IMR-90 (cell line): Measurements from ENCODE around the gene TRMT2B.

ENCODE experiments used
- BHLHE40 ChIP-seq: fragments of 150-350 bp; IDR thresholded peaks from 2 replicates; pipeline ENCODE4 v1.6.1; 2016; ENCODE audit warnings: mild to moderate bottlenecking, low read depth, low read length
- CEBPB ChIP-seq: IDR thresholded peaks from 2 replicates; pipeline ENCODE4 v1.6.1; 2012; ENCODE audit warnings: low read depth, low read length, improper control_type of control experiment
- CHD1 ChIP-seq: IDR thresholded peaks from 2 replicates; pipeline ENCODE4 v1.6.1; 2012; ENCODE audit warnings: low read depth, low read length, improper control_type of control experiment
- CTCF ChIP-seq: conservative IDR thresholded peaks from 2 replicates; pipeline ENCODE4 v1.5.1; 2012; ENCODE audit warnings: mild to moderate bottlenecking, low read depth, low read length, improper control_type of control experiment
- MAFK ChIP-seq: IDR thresholded peaks from 2 replicates; pipeline ENCODE4 v1.6.1; 2012; ENCODE audit warnings: low read depth, low read length, improper control_type of control experiment
- MAZ ChIP-seq: IDR thresholded peaks from 2 replicates; pipeline ENCODE4 v1.6.1; 2012; ENCODE audit warnings: low read depth, mild to moderate bottlenecking, low read length, improper control_type of control experiment, moderate library complexity, borderline replicate concordance
- POLR2A ChIP-seq: IDR thresholded peaks from 2 replicates; pipeline ENCODE4 v1.6.1; 2012; ENCODE audit warnings: mild to moderate bottlenecking, low read depth, low read length
- RAD21 ChIP-seq: IDR thresholded peaks from 2 replicates; pipeline ENCODE4 v1.6.1; 2012; ENCODE audit warnings: low read length, improper control_type of control experiment

- peak; percentile 18; the same call in 1 of the 2 replicates for TF ChIP-seq CEBPB
- no peak for TF ChIP-seq POLR2A
- no peak for TF ChIP-seq CTCF
- TF ChIP-seq BHLHE40, result no peak
- no peak for TF ChIP-seq MAZ
- TF ChIP-seq CHD1, result no peak
- no peak for TF ChIP-seq RAD21
- no peak for TF ChIP-seq MAFK
These were observed 78.5 kb downstream of the TRMT2B start for GRCh38 chrX:100973411-100973810.
